GM23338 (cell line): ENCODE measurements around the gene ZNF830.

ENCODE experiments used
- CREB1 ChIP-seq: fragments of 250-450 bp; sonication (Bioruptor Pico); IDR thresholded peaks from 2 replicates; pipeline ENCODE4 v1.5.0; 2020; ENCODE audit warnings: low read depth, mild to moderate bottlenecking, moderate library complexity
- EZH2 ChIP-seq: fragments of 200-600 bp; sonication (generic); IDR thresholded peaks from one replicate; pipeline ENCODE4 v1.8.0; 2017; ENCODE audit warnings: antibody characterized with exemption, mild to moderate bottlenecking, low read depth; ENCODE audit not compliant: unreplicated experiment
- EZH2phosphoT487 ChIP-seq: fragments of 200-600 bp; sonication (generic); IDR thresholded peaks from one replicate; pipeline ENCODE4 v1.8.1; 2018; ENCODE audit warnings: antibody characterized with exemption; ENCODE audit not compliant: unreplicated experiment
- JUNB ChIP-seq: IDR thresholded peaks from one replicate; pipeline ENCODE4 v1.6.1; 2016; ENCODE audit warnings: antibody characterized with exemption; ENCODE audit not compliant: unreplicated experiment
- NANOG ChIP-seq: IDR thresholded peaks from 2 replicates; pipeline ENCODE4 v1.6.1; 2016; ENCODE audit warnings: antibody characterized with exemption, borderline replicate concordance
- POLR2AphosphoS5 ChIP-seq: IDR thresholded peaks from 2 replicates; pipeline ENCODE4 v1.6.1; 2016; ENCODE audit warnings: antibody characterized with exemption, low read depth
- ZNF114 ChIP-seq: fragments of 250-450 bp; sonication (Bioruptor Pico); IDR thresholded peaks from 2 replicates; pipeline ENCODE4 v1.5.0; 2020; ENCODE audit warnings: mild to moderate bottlenecking, moderate library complexity
- TF ChIP-seq, protein P1 (sequence below), 2 experiments: fragments of 200-600 bp in 1 of 2; sonication (generic) in 1 of 2; conservative IDR thresholded peaks; 2 replicates each; pipeline versions ENCODE4 v1.5.1 to v1.6.1; 2016 to 2017; ENCODE audit warnings: antibody characterized with exemption in 2 of 2, low read depth in 2 of 2, mild to moderate bottlenecking in 2 of 2, moderate library complexity in 1 of 2
- TF ChIP-seq, protein P2 (sequence below): IDR thresholded peaks from one replicate; pipeline ENCODE4 v1.6.1; 2018; ENCODE audit warnings: antibody characterized with exemption; ENCODE audit not compliant: unreplicated experiment

DNA sequence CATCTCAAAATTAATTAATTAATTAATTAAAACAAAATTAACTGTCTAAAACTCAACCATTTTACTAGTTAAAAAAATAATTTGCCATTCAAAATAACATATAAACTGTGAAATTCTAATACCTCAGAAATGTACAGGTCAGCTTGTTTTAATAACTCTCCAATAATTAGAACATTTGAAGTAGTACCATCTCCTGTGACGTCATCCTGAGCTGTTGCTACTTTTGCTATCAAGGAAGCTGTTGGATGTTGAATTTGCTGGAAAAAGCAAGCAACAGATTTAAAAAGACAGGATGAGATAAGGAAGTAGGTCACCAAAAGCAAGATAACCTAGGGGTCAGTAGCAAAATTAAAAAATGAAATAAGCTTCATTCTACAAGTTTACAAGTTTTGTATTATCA lies 2.9 kb upstream of the ZNF830 start:
- TF ChIP-seq, protein P1, sequence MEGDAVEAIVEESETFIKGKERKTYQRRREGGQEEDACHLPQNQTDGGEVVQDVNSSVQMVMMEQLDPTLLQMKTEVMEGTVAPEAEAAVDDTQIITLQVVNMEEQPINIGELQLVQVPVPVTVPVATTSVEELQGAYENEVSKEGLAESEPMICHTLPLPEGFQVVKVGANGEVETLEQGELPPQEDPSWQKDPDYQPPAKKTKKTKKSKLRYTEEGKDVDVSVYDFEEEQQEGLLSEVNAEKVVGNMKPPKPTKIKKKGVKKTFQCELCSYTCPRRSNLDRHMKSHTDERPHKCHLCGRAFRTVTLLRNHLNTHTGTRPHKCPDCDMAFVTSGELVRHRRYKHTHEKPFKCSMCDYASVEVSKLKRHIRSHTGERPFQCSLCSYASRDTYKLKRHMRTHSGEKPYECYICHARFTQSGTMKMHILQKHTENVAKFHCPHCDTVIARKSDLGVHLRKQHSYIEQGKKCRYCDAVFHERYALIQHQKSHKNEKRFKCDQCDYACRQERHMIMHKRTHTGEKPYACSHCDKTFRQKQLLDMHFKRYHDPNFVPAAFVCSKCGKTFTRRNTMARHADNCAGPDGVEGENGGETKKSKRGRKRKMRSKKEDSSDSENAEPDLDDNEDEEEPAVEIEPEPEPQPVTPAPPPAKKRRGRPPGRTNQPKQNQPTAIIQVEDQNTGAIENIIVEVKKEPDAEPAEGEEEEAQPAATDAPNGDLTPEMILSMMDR (conservative IDR thresholded peaks at IDR 0.05; ENCODE audit: low read depth in 2 of 2): no peak
- no peak for TF ChIP-seq EZH2
- no peak for TF ChIP-seq NANOG
- TF ChIP-seq POLR2AphosphoS5: no peak
- no peak for TF ChIP-seq EZH2phosphoT487
- TF ChIP-seq CREB1 (CRISPR knock-in tag): no peak
- TF ChIP-seq, protein P2, sequence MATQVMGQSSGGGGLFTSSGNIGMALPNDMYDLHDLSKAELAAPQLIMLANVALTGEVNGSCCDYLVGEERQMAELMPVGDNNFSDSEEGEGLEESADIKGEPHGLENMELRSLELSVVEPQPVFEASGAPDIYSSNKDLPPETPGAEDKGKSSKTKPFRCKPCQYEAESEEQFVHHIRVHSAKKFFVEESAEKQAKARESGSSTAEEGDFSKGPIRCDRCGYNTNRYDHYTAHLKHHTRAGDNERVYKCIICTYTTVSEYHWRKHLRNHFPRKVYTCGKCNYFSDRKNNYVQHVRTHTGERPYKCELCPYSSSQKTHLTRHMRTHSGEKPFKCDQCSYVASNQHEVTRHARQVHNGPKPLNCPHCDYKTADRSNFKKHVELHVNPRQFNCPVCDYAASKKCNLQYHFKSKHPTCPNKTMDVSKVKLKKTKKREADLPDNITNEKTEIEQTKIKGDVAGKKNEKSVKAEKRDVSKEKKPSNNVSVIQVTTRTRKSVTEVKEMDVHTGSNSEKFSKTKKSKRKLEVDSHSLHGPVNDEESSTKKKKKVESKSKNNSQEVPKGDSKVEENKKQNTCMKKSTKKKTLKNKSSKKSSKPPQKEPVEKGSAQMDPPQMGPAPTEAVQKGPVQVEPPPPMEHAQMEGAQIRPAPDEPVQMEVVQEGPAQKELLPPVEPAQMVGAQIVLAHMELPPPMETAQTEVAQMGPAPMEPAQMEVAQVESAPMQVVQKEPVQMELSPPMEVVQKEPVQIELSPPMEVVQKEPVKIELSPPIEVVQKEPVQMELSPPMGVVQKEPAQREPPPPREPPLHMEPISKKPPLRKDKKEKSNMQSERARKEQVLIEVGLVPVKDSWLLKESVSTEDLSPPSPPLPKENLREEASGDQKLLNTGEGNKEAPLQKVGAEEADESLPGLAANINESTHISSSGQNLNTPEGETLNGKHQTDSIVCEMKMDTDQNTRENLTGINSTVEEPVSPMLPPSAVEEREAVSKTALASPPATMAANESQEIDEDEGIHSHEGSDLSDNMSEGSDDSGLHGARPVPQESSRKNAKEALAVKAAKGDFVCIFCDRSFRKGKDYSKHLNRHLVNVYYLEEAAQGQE: no peak
- no peak for TF ChIP-seq ZNF114 (CRISPR knock-in tag)
- no peak for TF ChIP-seq JUNB
